Measurements from ENCODE around the gene ZNF800.

ZNF800 gene

DNA sequence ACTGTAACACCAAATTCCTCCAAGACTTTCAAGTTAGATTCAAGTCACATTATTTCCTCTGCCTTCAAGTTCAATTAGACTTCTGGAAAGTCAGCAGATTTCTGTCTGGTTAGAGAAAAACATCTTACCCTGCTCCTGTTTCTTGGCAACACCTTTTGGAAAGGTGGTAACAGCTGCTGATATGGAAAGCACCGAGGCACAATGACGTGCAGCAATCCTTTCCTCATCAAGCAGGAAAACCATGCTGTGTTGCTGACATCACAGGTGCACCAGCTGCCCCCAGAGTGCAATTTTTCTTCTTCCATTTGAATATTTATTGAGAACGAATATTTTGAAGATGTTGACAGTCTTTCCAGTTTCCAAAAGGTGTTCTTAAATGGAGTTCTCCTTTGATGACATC, 41.9 kb downstream of the ZNF800 start:
- no peak overlapping the region for H3K4me3 ChIP-seq (ENCODE audit: low read depth in 1 of 2, low read length in 2 of 2)

DNA sequence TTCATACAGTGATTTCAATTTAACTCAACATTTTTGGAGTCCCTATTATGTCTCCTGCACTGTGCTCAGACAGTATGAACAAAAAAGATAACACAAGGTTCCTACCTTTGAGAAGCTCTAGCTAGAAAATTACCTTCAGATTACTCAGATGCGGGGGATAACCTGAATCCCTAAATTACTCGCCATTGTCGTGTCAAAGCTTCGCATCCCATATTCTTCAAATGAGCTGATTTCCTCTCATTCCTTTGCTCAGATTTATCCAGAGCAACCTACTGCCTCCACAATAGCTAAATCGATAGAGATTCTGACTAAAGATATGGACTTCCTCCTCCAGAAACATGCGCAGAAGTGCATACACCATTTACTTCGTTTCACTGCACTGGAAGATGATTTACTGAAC, 42.6 kb downstream of the ZNF800 start:
- Histone ChIP-seq H3K9me3 (ENCODE audit: control insufficient read depth in 1 of 2, low read length in 2 of 2) (no peaks in the 10 kb centered on the region), H3K27me3 (ENCODE audit: control insufficient read depth in 1 of 2, insufficient read depth in 2 of 2, low read length in 2 of 2) (no peaks in the 10 kb centered on the region), H3K27ac (ENCODE audit: low read depth, low read length) (no peak overlapping the region)

More for the DNA sequence above, 41.9 kb downstream of the ZNF800 start:
- Histone ChIP-seq H3K9ac (ENCODE audit: low read depth in 1 of 2, low read length in 2 of 2) (no peak overlapping the region), H3K9me3 (ENCODE audit: control insufficient read depth in 1 of 2, low read length in 2 of 2) (no peaks in the 10 kb centered on the region), H3K27me3 (ENCODE audit: control insufficient read depth in 1 of 2, insufficient read depth in 2 of 2, low read length in 2 of 2) (no peaks in the 10 kb centered on the region), H3K36me3 (ENCODE audit: control insufficient read depth in 1 of 2, insufficient read depth in 2 of 2, low read length in 2 of 2) (no peaks in the 10 kb centered on the region), H3K27ac (ENCODE audit: low read depth, low read length) (no peak overlapping the region), H3K4me1 (ENCODE audit: control insufficient read depth in 1 of 2, insufficient read depth in 2 of 2, low read length in 2 of 2) (peaks cover 0 to 5% of the 10 kb centered on the region in 2 donors)

GRCh38 chr7:127348247-127348631, 44.3 kb downstream of the ZNF800 start:
- Histone ChIP-seq H3K4me3 (ENCODE audit: low read depth in 1 of 2, low read length in 2 of 2) (peak overlapping the region; percentile 44 to 56), H3K4me1 (ENCODE audit: control insufficient read depth in 1 of 2, insufficient read depth in 2 of 2, low read length in 2 of 2) (peaks cover 0 to 5% of the 10 kb centered on the region in 2 donors), H3K9ac (ENCODE audit: low read depth in 1 of 2, low read length in 2 of 2) (peak overlapping the region in 1 of 2 donors; percentile 36), H3K36me3 (ENCODE audit: control insufficient read depth in 1 of 2, insufficient read depth in 2 of 2, low read length in 2 of 2) (no peaks in the 10 kb centered on the region), H3K9me3 (ENCODE audit: control insufficient read depth in 1 of 2, low read length in 2 of 2) (no peaks in the 10 kb centered on the region), H3K27ac (ENCODE audit: low read depth, low read length) (no peak overlapping the region), H3K27me3 (ENCODE audit: control insufficient read depth in 1 of 2, insufficient read depth in 2 of 2, low read length in 2 of 2) (no peaks in the 10 kb centered on the region)

More for the DNA sequence above, 42.6 kb downstream of the ZNF800 start:
- Histone ChIP-seq H3K4me1 (ENCODE audit: control insufficient read depth in 1 of 2, insufficient read depth in 2 of 2, low read length in 2 of 2) (peaks cover 0 to 5% of the 10 kb centered on the region in 2 donors), H3K9ac (ENCODE audit: low read depth in 1 of 2, low read length in 2 of 2) (no peak overlapping the region), H3K36me3 (ENCODE audit: control insufficient read depth in 1 of 2, insufficient read depth in 2 of 2, low read length in 2 of 2) (no peaks in the 10 kb centered on the region), H3K4me3 (ENCODE audit: low read depth in 1 of 2, low read length in 2 of 2) (no peak overlapping the region)

GRCh38 chr7:127347567-127348246, 44.8 kb downstream of the ZNF800 start:
- no peaks in the 10 kb centered on the region for H3K27me3 ChIP-seq (ENCODE audit: control insufficient read depth in 1 of 2, insufficient read depth in 2 of 2, low read length in 2 of 2)
- peak overlapping the region in 1 of 2 donors; percentile 36 for H3K9ac ChIP-seq (ENCODE audit: low read depth in 1 of 2, low read length in 2 of 2)
- H3K4me3 ChIP-seq (ENCODE audit: low read depth in 1 of 2, low read length in 2 of 2), result peak overlapping the region; percentile 44 to 56
- H3K36me3 ChIP-seq (ENCODE audit: control insufficient read depth in 1 of 2, insufficient read depth in 2 of 2, low read length in 2 of 2), result no peaks in the 10 kb centered on the region
- no peak overlapping the region for H3K27ac ChIP-seq (ENCODE audit: low read depth, low read length)
- peaks cover 0 to 5% of the 10 kb centered on the region in 2 donors for H3K4me1 ChIP-seq (ENCODE audit: control insufficient read depth in 1 of 2, insufficient read depth in 2 of 2, low read length in 2 of 2)
- no peaks in the 10 kb centered on the region for H3K9me3 ChIP-seq (ENCODE audit: control insufficient read depth in 1 of 2, low read length in 2 of 2)

DNA sequence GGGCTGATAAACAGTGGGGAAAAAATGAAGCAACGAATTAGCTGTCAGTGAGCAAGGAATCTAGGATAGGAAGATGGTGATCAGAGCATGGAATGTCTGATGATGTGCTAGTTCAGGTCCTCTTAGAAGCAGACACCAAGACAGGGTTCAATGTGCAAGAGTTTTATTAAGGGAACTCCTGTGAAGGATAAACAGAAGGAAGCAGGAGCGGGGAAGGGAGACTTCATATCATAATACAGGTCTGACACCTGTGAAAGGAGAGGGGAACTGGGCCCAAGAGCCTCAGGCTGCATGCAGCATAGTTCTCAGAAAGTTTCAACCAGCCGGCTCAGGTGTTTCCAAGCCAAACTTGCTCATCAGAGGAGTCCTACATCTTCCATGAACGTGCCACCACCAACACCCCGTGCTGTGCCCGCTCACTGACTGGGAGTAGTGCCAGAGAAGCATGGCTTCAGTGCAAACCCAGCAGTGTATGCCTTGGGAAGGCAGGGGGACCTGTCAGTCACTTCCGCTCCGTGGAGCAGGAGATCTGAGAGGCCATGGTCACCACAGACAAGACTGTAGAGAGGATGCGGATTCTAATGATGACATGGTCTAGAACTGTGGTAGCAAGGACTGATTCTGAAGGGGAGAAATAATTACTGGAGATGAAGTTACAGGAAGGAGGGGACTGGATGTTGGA, 45.8 kb downstream of the ZNF800 start:
- H3K4me1 ChIP-seq (ENCODE audit: control insufficient read depth in 1 of 2, insufficient read depth in 2 of 2, low read length in 2 of 2), result peaks cover 0 to 5% of the 10 kb centered on the region in 2 donors
- H3K27me3 ChIP-seq (ENCODE audit: control insufficient read depth in 1 of 2, insufficient read depth in 2 of 2, low read length in 2 of 2), result no peaks in the 10 kb centered on the region
- H3K27ac ChIP-seq (ENCODE audit: low read depth, low read length), result no peak overlapping the region
- no peak overlapping the region for H3K4me3 ChIP-seq (ENCODE audit: low read depth in 1 of 2, low read length in 2 of 2)
- no peak overlapping the region for H3K9ac ChIP-seq (ENCODE audit: low read depth in 1 of 2, low read length in 2 of 2)
- no peaks in the 10 kb centered on the region for H3K36me3 ChIP-seq (ENCODE audit: control insufficient read depth in 1 of 2, insufficient read depth in 2 of 2, low read length in 2 of 2)
- H3K9me3 ChIP-seq (ENCODE audit: control insufficient read depth in 1 of 2, low read length in 2 of 2), result no peaks in the 10 kb centered on the region

- no peaks in the 10 kb centered on the region for H3K4me1 ChIP-seq (ENCODE audit: control insufficient read depth in 1 of 2, insufficient read depth in 2 of 2, low read length in 2 of 2)
- H3K27me3 ChIP-seq (ENCODE audit: control insufficient read depth in 1 of 2, insufficient read depth in 2 of 2, low read length in 2 of 2), result no peaks in the 10 kb centered on the region
- H3K9me3 ChIP-seq (ENCODE audit: control insufficient read depth in 1 of 2, low read length in 2 of 2), result no peaks in the 10 kb centered on the region
- H3K4me3 ChIP-seq (ENCODE audit: low read depth in 1 of 2, low read length in 2 of 2), result no peak overlapping the region
- H3K36me3 ChIP-seq (ENCODE audit: control insufficient read depth in 1 of 2, insufficient read depth in 2 of 2, low read length in 2 of 2), result no peaks in the 10 kb centered on the region
- no peak overlapping the region for H3K9ac ChIP-seq (ENCODE audit: low read depth in 1 of 2, low read length in 2 of 2)
- no peak overlapping the region for H3K27ac ChIP-seq (ENCODE audit: low read depth, low read length)
These were observed 49.9 kb downstream of the ZNF800 start for GRCh38 chr7:127342596-127342995.

GRCh38 chr7:127338122-127338521, 54.4 kb downstream of the ZNF800 start:
- H3K27me3 ChIP-seq (ENCODE audit: control insufficient read depth in 1 of 2, insufficient read depth in 2 of 2, low read length in 2 of 2), result no peaks in the 10 kb centered on the region
- no peaks in the 10 kb centered on the region for H3K36me3 ChIP-seq (ENCODE audit: control insufficient read depth in 1 of 2, insufficient read depth in 2 of 2, low read length in 2 of 2)
- no peak overlapping the region for H3K9ac ChIP-seq (ENCODE audit: low read depth in 1 of 2, low read length in 2 of 2)
- H3K27ac ChIP-seq (ENCODE audit: low read depth, low read length), result no peak overlapping the region
- H3K9me3 ChIP-seq (ENCODE audit: control insufficient read depth in 1 of 2, low read length in 2 of 2), result no peaks in the 10 kb centered on the region
- no peaks in the 10 kb centered on the region for H3K4me1 ChIP-seq (ENCODE audit: control insufficient read depth in 1 of 2, insufficient read depth in 2 of 2, low read length in 2 of 2)
- H3K4me3 ChIP-seq (ENCODE audit: low read depth in 1 of 2, low read length in 2 of 2), result no peak overlapping the region

- no peak overlapping the region for H3K4me3 ChIP-seq (ENCODE audit: low read depth in 1 of 2, low read length in 2 of 2)
- H3K27ac ChIP-seq (ENCODE audit: low read depth, low read length), result no peak overlapping the region
- H3K4me1 ChIP-seq (ENCODE audit: control insufficient read depth in 1 of 2, insufficient read depth in 2 of 2, low read length in 2 of 2), result no peaks in the 10 kb centered on the region
- H3K36me3 ChIP-seq (ENCODE audit: control insufficient read depth in 1 of 2, insufficient read depth in 2 of 2, low read length in 2 of 2), result no peaks in the 10 kb centered on the region
- H3K27me3 ChIP-seq (ENCODE audit: control insufficient read depth in 1 of 2, insufficient read depth in 2 of 2, low read length in 2 of 2), result no peaks in the 10 kb centered on the region
- H3K9ac ChIP-seq (ENCODE audit: low read depth in 1 of 2, low read length in 2 of 2), result no peak overlapping the region
- no peaks in the 10 kb centered on the region for H3K9me3 ChIP-seq (ENCODE audit: control insufficient read depth in 1 of 2, low read length in 2 of 2)
These were observed 54.9 kb downstream of the ZNF800 start for GRCh38 chr7:127337581-127337980.

GRCh38 chr7:127336458-127336857, 56.0 kb downstream of the ZNF800 start:
- H3K9ac ChIP-seq (ENCODE audit: low read depth in 1 of 2, low read length in 2 of 2), result no peak overlapping the region
- no peak overlapping the region for H3K27ac ChIP-seq (ENCODE audit: low read depth, low read length)
- no peaks in the 10 kb centered on the region for H3K36me3 ChIP-seq (ENCODE audit: control insufficient read depth in 1 of 2, insufficient read depth in 2 of 2, low read length in 2 of 2)
- H3K4me1 ChIP-seq (ENCODE audit: control insufficient read depth in 1 of 2, insufficient read depth in 2 of 2, low read length in 2 of 2), result no peaks in the 10 kb centered on the region
- H3K9me3 ChIP-seq (ENCODE audit: control insufficient read depth in 1 of 2, low read length in 2 of 2), result no peaks in the 10 kb centered on the region
- no peak overlapping the region for H3K4me3 ChIP-seq (ENCODE audit: low read depth in 1 of 2, low read length in 2 of 2)
- H3K27me3 ChIP-seq (ENCODE audit: control insufficient read depth in 1 of 2, insufficient read depth in 2 of 2, low read length in 2 of 2), result no peaks in the 10 kb centered on the region

DNA sequence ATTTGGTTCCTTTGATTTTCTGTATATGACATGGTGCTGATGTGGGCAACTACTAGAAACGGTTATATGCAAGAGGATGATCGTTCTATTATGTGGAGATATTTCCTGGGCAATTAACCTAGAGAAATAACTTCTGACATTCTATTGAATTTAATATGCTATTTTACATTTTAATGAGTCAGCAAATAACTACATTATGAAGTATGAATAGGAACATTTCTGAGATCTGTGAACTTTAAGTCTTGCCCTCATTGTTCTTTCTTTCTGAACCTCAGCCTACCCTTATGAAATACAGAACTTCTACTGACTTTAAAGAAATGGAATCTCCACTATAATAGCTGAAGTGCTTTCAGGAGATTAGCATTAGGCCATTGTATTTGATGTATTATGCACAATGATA, 59.6 kb downstream of the ZNF800 start:
- Histone ChIP-seq H3K4me3 (ENCODE audit: low read depth in 1 of 2, low read length in 2 of 2) (no peak overlapping the region), H3K4me1 (ENCODE audit: control insufficient read depth in 1 of 2, insufficient read depth in 2 of 2, low read length in 2 of 2) (no peaks in the 10 kb centered on the region), H3K9ac (ENCODE audit: low read depth in 1 of 2, low read length in 2 of 2) (no peak overlapping the region), H3K27me3 (ENCODE audit: control insufficient read depth in 1 of 2, insufficient read depth in 2 of 2, low read length in 2 of 2) (no peaks in the 10 kb centered on the region), H3K9me3 (ENCODE audit: control insufficient read depth in 1 of 2, low read length in 2 of 2) (no peaks in the 10 kb centered on the region), H3K36me3 (ENCODE audit: control insufficient read depth in 1 of 2, insufficient read depth in 2 of 2, low read length in 2 of 2) (no peaks in the 10 kb centered on the region), H3K27ac (ENCODE audit: low read depth, low read length) (no peak overlapping the region)
